GM12878 (cell line): Measurements from ENCODE around the gene SLC6A8. TPM values are rescaled to one million over a fixed set of nuclear protein-coding genes. Genes with fewer than 3 reads are reported as not detected.

ENCODE experiments used
- ATAC-seq: fragments of 200-7000 bp; cut with Tn5 transposase; 3 replicates; pipeline ENCODE4 v1.9.1; 2020; ENCODE audit warnings: mild to moderate bottlenecking, moderate library complexity
- BruUV-seq: library from RNA; stranded (reverse); fragments of 400-500 nt; replicated peaks from 2 replicates; lab custom pipeline; 2021; lab: Mats Ljungman, UMichigan
- CTCF ChIA-PET: fragments of 300-600 bp; sonication (Branson Sonifier 250); formaldehyde crosslinking; extraction: SDS; loops from one replicate; lab custom pipeline; 2021; ENCODE audit warnings: inconsistent platforms; lab: Yijun Ruan, JAX
- POLR2A ChIA-PET: fragments of 350-600 bp; formaldehyde crosslinking; extraction: SDS; loops from one replicate; lab custom pipeline; 2021; ENCODE audit warnings: inconsistent platforms; lab: Charles Lee
- RAD21 ChIA-PET: fragments of 300-600 bp; sonication (Branson Sonifier 250); formaldehyde crosslinking; loops from one replicate; lab custom pipeline; 2023; ENCODE audit warnings: antibody characterized with exemption; ENCODE audit not compliant: unreplicated experiment; lab: Charles Lee
- SMC1A ChIA-PET: fragments of 300-600 bp; sonication (Branson Sonifier 250); formaldehyde crosslinking; loops from one replicate; lab custom pipeline; 2023; ENCODE audit not compliant: unreplicated experiment, uncharacterized antibody; lab: Charles Lee
- DNase-seq: peaks from one replicate; pipeline ENCODE4 v3.0.0-alpha.2; 2011; ENCODE audit warnings: low read depth, low spot score
- FAIRE-seq: peaks from 3 replicates; lab custom pipeline; 2011; peaks lifted over from hg19 to GRCh38; lab: Jason Lieb, UNC
- H2AFZ ChIP-seq: 2 replicates; pipeline ENCODE4 v1.6.0; 2011; ENCODE audit warnings: low read depth, low read length, control low read depth; ENCODE audit not compliant: control insufficient read depth
- H3K27ac ChIP-seq: 2 replicates; pipeline ENCODE4 v1.5.1; 2011; ENCODE audit warnings: control low read depth; ENCODE audit not compliant: control insufficient read depth, insufficient read depth
- H3K27me3 ChIP-seq, 2 experiments: replicated peaks in 1 of 2; 2 replicates each; pipeline versions ENCODE4 v1.6.0 to v1.6.1; 2011; ENCODE audit warnings: low read length in 1 of 2; ENCODE audit not compliant: control insufficient read depth in 2 of 2, insufficient read depth in 2 of 2
- H3K36me3 ChIP-seq, 2 experiments: 2 replicates each; pipeline ENCODE4 v1.5.1; 2011; ENCODE audit warnings: low read length in 1 of 2; ENCODE audit not compliant: control insufficient read depth in 2 of 2, insufficient read depth in 2 of 2
- H3K4me1 ChIP-seq: 2 replicates; pipeline ENCODE4 v1.6.1; 2011; ENCODE audit warnings: mild to moderate bottlenecking, low read length, moderate library complexity, mixed read lengths; ENCODE audit not compliant: control insufficient read depth, insufficient read depth
- H3K4me2 ChIP-seq: 2 replicates; pipeline ENCODE4 v1.6.0; 2011; ENCODE audit warnings: control low read depth; ENCODE audit not compliant: control insufficient read depth, insufficient read depth
- H3K4me3 ChIP-seq: fragments of 200-600 bp; sonication (generic); 2 replicates; pipeline ENCODE4 v1.5.1; 2016
- H3K79me2 ChIP-seq: 2 replicates; pipeline ENCODE4 v1.6.0; 2011; ENCODE audit warnings: low read length; ENCODE audit not compliant: control insufficient read depth, insufficient read depth
- H3K9ac ChIP-seq: 2 replicates; pipeline ENCODE4 v1.8.0; 2011; ENCODE audit warnings: low read length, control low read depth, mixed read lengths; ENCODE audit not compliant: control insufficient read depth, insufficient read depth
- H3K9me3 ChIP-seq: replicated peaks from 3 replicates; pipeline ENCODE4 v1.5.1; 2011; ENCODE audit warnings: mild to moderate bottlenecking, low read length; ENCODE audit not compliant: control insufficient read depth, insufficient read depth
- H4K20me1 ChIP-seq: 2 replicates; pipeline ENCODE4 v1.6.0; 2011; ENCODE audit not compliant: control insufficient read depth, insufficient read depth
- BCL3 ChIP-seq: IDR thresholded peaks from 2 replicates; pipeline ENCODE4 v1.6.1; 2011; ENCODE audit warnings: borderline replicate concordance, low read depth, mild to moderate bottlenecking, moderate library complexity, low read length; ENCODE audit not compliant: insufficient read depth, poor library complexity, severe bottlenecking
- CTCF ChIP-seq, 3 experiments: IDR thresholded peaks in 2 of 3; conservative IDR thresholded peaks in 1 of 3; 2 replicates each; pipeline ENCODE4 v1.5.1; 2011; ENCODE audit warnings: low read depth in 3 of 3, low read length in 3 of 3, mild to moderate bottlenecking in 3 of 3, control low read depth in 2 of 3, moderate library complexity in 2 of 3, inconsistent platforms in 1 of 3, mixed read lengths in 1 of 3; ENCODE audit not compliant: control insufficient read depth in 2 of 3, insufficient read depth in 1 of 3; ENCODE audit errors: extremely low read depth in 1 of 3
- ETV6 ChIP-seq, 2 experiments: fragments of 450-650 bp in 1 of 2; IDR thresholded peaks in 1 of 2; conservative IDR thresholded peaks in 1 of 2; 2 replicates each; pipeline ENCODE4 v1.6.1; 2014; ENCODE audit warnings: antibody characterized with exemption in 1 of 2, borderline replicate concordance in 1 of 2, low read depth in 1 of 2, mild to moderate bottlenecking in 1 of 2, moderate library complexity in 1 of 2
- EZH2 ChIP-seq: IDR thresholded peaks from 2 replicates; pipeline ENCODE4 v1.6.1; 2012; ENCODE audit warnings: low read depth, mild to moderate bottlenecking, control low read depth, inconsistent platforms, low read length, borderline replicate concordance; ENCODE audit not compliant: control insufficient read depth
- FOS ChIP-seq: IDR thresholded peaks from 3 replicates; pipeline ENCODE4 v1.6.1; 2011; ENCODE audit warnings: borderline replicate concordance; ENCODE audit not compliant: insufficient read length; ENCODE audit errors: extremely low read depth
- GATAD2B ChIP-seq: fragments of 450-650 bp; conservative IDR thresholded peaks from 2 replicates; pipeline ENCODE4 v1.6.1; 2017; ENCODE audit warnings: low read depth, mild to moderate bottlenecking, moderate library complexity
- HDAC6 ChIP-seq: fragments of 200-600 bp; sonication (generic); IDR thresholded peaks from one replicate; pipeline ENCODE4 v1.8.0; 2017; ENCODE audit warnings: antibody characterized with exemption; ENCODE audit not compliant: unreplicated experiment
- HSF1 ChIP-seq: fragments of 150-350 bp; IDR thresholded peaks from 2 replicates; pipeline ENCODE4 v1.6.1; 2014; ENCODE audit warnings: mild to moderate bottlenecking, low read depth, low read length
- IKZF2 ChIP-seq, 2 experiments: fragments of 450-650 bp; IDR thresholded peaks; 2 replicates each; pipeline ENCODE4 v1.6.1; 2017; ENCODE audit warnings: mild to moderate bottlenecking in 2 of 2, moderate library complexity in 2 of 2
- JUNB ChIP-seq: IDR thresholded peaks from 2 replicates; pipeline ENCODE4 v1.6.1; 2016; ENCODE audit warnings: antibody characterized with exemption, mild to moderate bottlenecking
- MYC ChIP-seq: IDR thresholded peaks from 2 replicates; pipeline ENCODE4 v1.6.1; 2011; ENCODE audit warnings: mild to moderate bottlenecking, low read length, moderate library complexity, inconsistent platforms; ENCODE audit not compliant: insufficient read depth, insufficient replicate concordance, insufficient read length, severe bottlenecking
- RCOR1 ChIP-seq: conservative IDR thresholded peaks from 2 replicates; pipeline ENCODE4 v1.6.1; 2012; ENCODE audit warnings: low read depth, low read length, improper control_type of control experiment
- SMC3 ChIP-seq: IDR thresholded peaks from 2 replicates; pipeline ENCODE4 v1.6.1; 2011; ENCODE audit warnings: low read length, improper control_type of control experiment, borderline replicate concordance
- ZBED1 ChIP-seq: IDR thresholded peaks from 2 replicates; pipeline ENCODE4 v1.6.1; 2016; ENCODE audit warnings: borderline replicate concordance
- ZNF384 ChIP-seq: IDR thresholded peaks from 2 replicates; pipeline ENCODE4 v1.6.1; 2012; ENCODE audit warnings: low read depth, mild to moderate bottlenecking, low read length, improper control_type of control experiment, borderline replicate concordance
- ZZZ3 ChIP-seq: IDR thresholded peaks from 2 replicates; pipeline ENCODE4 v1.6.1; 2011; ENCODE audit warnings: low read depth; ENCODE audit not compliant: control insufficient read depth, insufficient read length
- WGBS: methylation state at CpG from one replicate; pipeline ENCODE4 v1.1.6; 2016; ENCODE audit warnings: low lambda C conversion rate; ENCODE audit not compliant: insufficient replicate concordance, insufficient coverage; ENCODE audit errors: missing lambda C conversion rate; 5-methylcytosine and 5-hydroxymethylcytosine counted together
- in situ Hi-C: fragments of 300-500 bp; cut with MboI; formaldehyde crosslinking; loops from 9 replicates; pipeline ENCODE4 v1.14.3; 2018; ENCODE audit warnings: mixed read lengths
- intact Hi-C: fragments of 100-400 bp; cut with micrococcal nuclease; formaldehyde crosslinking; loops from one replicate; pipeline ENCODE4 v1.14.2; 2022; ENCODE audit not compliant: unreplicated experiment
- polyA plus RNA-seq, 11 experiments: library from polyadenylated mRNA; depleted of rRNA in 4 of 11; unstranded in 6 of 11; stranded (reverse) in 5 of 11; fragments of >200 nt; fragmentation: Nextera tagmentation in 4 of 11; fragmentation: Illumina TruSeq in 1 of 11; extraction: Ambion mirVana in 4 of 11; extraction: Trizol in 1 of 11; gene quantifications; 1 replicate in 1 of 11; 2 replicates in 10 of 11; pipeline versions ENCODE4 v1.2.1 to v1.2.3, GENCODE V29; 2011 to 2016; ENCODE audit warnings: inconsistent platforms in 2 of 11, missing spikeins in 2 of 11, low read depth in 1 of 11
- total RNA-seq, 4 experiments: library from RNA; depleted of rRNA in 3 of 4; stranded (reverse); fragments of >200 nt in 3 of 4; fragmentation: Illumina TruSeq in 1 of 4; extraction: Trizol in 1 of 4; gene quantifications; 2 replicates each; pipeline versions ENCODE4 v1.2.1 to v1.2.3, GENCODE V29; 2013 to 2021

SLC6A8 gene
- total and polyA plus RNA-seq, 10 of the 15 experiments (the other 5 are each of a cell fraction or from before 2014, with no cell fraction given): 0.01 to 0.72 (median 0.17) TPM; not detected in 6

- no peaks in the 10 kb centered on the region for H4K20me1 ChIP-seq
- POLR2A ChIA-PET: no interaction called here
- H2AFZ ChIP-seq: no peak overlapping the region
- no peak for FAIRE-seq
- TF ChIP-seq GATAD2B (no peak), RCOR1 (no peak), CTCF (IDR thresholded peaks at IDR 0.05 in 2 of 3, conservative IDR thresholded peaks at IDR 0.05 in 1 of 3; ENCODE audit: control insufficient read depth in 2 of 3, extremely low read depth in 1 of 3, insufficient read depth in 1 of 3, low read depth in 3 of 3, low read length in 3 of 3) (no peak), ZBED1 (no peak), BCL3 (no peak), MYC (no peak), SMC3 (no peak), ZZZ3 (no peak), EZH2 (no peak), IKZF2 (IDR thresholded peaks at IDR 0.05) (no peak), JUNB (no peak), ZNF384 (no peak), HSF1 (no peak), HDAC6 (no peak), FOS (no peak), ETV6 (conservative IDR thresholded peaks at IDR 0.05 in 1 of 2, IDR thresholded peaks at IDR 0.05 in 1 of 2; ENCODE audit: borderline replicate concordance in 1 of 2, low read depth in 1 of 2) (no peak)
- TF ChIP-seq, all 136 proteins: peak for 0
- in situ Hi-C loops: loop anchor here (10.0 kb wide), 1 partner anchor 115 kb away; no protein-coding TSS in a partner anchor
- Histone ChIP-seq H3K4me3 (no peak overlapping the region), H3K9me3 (no peaks in the 10 kb centered on the region), H3K36me3 (peaks cover 6 to 13% of the 10 kb centered on the region in 2 experiments), H3K4me1 (no peaks in the 10 kb centered on the region), H3K27ac (no peak overlapping the region), H3K79me2 (peaks cover 17% of the 10 kb centered on the region), H3K27me3 (no peaks in the 10 kb centered on the region), H3K9ac (no peak overlapping the region), H3K4me2 (no peak overlapping the region)
- no TSS peak for BruUV-seq
- SMC1A ChIA-PET: no interaction called here
- DNase-seq (no peak), ATAC-seq (no peak)
- CTCF ChIA-PET: interaction anchor here (1.4 kb wide), 1 partner anchor 12 kb away, joined by 3 read pairs; no protein-coding TSS in a partner anchor
- intact Hi-C loops: loop anchor here (5.0 kb wide), 1 partner anchor 208 kb away; the partner anchor contains the start of gene ARHGAP4
- 61% methylated on average over 2 of the region's 2 CpGs for WGBS
- RAD21 ChIA-PET: no interaction called here
These were observed 32.0 kb downstream of the SLC6A8 start for GRCh38 chrX:153719701-153720100.
